Mammary epithelial cell (primary cell): Measurements from ENCODE around the gene GRAMD1B.

Source experiments
- EZH2 ChIP-seq: IDR thresholded peaks from 2 replicates; pipeline ENCODE4 v1.6.1; 2012; ENCODE audit warnings: low read length, inconsistent platforms, borderline replicate concordance
- TF ChIP-seq, protein P1 (sequence below), 2 donors: IDR thresholded peaks in 1 of 2; conservative IDR thresholded peaks in 1 of 2; 2 replicates each; pipeline ENCODE4 v1.5.1; 2011 to 2012; ENCODE audit warnings: inconsistent platforms in 2 of 2, low read length in 2 of 2, mild to moderate bottlenecking in 2 of 2, control low read depth in 1 of 2, low read depth in 1 of 2; ENCODE audit not compliant: insufficient read depth in 1 of 2; ENCODE audit errors: extremely low read depth in 1 of 2

- TF ChIP-seq, protein P1, sequence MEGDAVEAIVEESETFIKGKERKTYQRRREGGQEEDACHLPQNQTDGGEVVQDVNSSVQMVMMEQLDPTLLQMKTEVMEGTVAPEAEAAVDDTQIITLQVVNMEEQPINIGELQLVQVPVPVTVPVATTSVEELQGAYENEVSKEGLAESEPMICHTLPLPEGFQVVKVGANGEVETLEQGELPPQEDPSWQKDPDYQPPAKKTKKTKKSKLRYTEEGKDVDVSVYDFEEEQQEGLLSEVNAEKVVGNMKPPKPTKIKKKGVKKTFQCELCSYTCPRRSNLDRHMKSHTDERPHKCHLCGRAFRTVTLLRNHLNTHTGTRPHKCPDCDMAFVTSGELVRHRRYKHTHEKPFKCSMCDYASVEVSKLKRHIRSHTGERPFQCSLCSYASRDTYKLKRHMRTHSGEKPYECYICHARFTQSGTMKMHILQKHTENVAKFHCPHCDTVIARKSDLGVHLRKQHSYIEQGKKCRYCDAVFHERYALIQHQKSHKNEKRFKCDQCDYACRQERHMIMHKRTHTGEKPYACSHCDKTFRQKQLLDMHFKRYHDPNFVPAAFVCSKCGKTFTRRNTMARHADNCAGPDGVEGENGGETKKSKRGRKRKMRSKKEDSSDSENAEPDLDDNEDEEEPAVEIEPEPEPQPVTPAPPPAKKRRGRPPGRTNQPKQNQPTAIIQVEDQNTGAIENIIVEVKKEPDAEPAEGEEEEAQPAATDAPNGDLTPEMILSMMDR (conservative IDR thresholded peaks at IDR 0.05 in 1 of 2, IDR thresholded peaks at IDR 0.05 in 1 of 2; ENCODE audit: extremely low read depth in 1 of 2, insufficient read depth in 1 of 2, low read depth in 1 of 2, low read length in 2 of 2): no peak
- no peak for TF ChIP-seq EZH2
Measured at GRCh38 chr11:123585206-123585605, 155.1 kb downstream of the GRAMD1B start.
